Hindlimb muscle (tissue), 1 donor: ENCODE measurements around the gene EPHX1. TPM values are rescaled to one million over a fixed set of nuclear protein-coding genes. Genes with fewer than 3 reads are reported as not detected.
"Not testable (repeated sequence)": the region's sequence is repeated elsewhere in the genome, so short reads cannot be mapped to it uniquely, and the experiment has no call there.

ENCODE experiments used
- DNase-seq: peaks from one replicate; pipeline ENCODE4 v3.0.0-alpha.2; 2013
- polyA plus RNA-seq: library from polyadenylated mRNA; unstranded; fragments of 120-200 nt; gene quantifications from one replicate; pipeline ENCODE4 v1.2.1, GENCODE V29; 2013; ENCODE audit not compliant: insufficient read length

Gene EPHX1
- polyA plus RNA-seq, 1 donor = 37.4 TPM

DNA sequence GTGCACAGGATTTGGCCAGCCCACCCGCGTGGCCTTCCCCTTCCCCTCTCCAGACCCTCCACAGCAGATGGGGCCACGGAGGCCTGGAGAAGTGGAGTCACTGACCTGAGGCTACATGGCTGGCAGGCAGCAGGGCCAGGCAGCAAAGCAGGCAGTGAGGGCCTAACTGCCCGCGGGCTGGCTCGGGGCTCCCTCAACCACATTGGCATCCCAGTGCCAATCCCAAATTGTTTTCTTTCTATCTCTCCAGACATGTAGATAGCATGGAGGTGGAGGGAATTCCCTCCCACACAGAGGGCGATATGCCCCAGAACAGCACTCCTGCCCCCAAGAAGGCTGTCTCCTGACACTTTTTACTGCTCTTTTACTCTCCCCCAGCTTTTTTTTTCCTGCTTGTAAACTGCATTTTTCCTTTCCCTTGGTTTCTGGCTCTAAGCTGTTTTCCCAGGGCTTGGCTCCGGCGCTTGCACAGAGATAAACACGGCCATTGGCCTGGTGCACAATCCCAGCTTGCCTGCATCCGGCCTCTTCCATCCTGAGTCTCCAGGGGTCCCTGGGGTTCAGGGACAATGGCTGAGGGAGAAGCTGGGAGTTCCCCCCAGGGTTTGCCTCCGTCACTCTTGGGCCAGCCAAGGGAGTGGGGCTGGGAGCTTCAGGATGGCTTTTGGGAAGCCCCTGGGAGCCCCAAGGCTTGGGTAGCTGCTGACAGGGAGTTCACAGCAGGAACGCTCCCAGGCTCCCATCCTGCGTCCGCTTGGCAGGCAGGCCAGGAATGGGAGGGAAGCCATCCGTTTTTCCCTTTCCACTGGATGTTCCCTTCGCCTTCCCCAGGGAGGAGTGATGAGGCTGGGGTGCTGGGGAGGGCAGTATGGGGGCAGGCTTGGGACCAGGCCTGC is 7.0 kb downstream of the EPHX1 start:
- peak; percentile 68 for DNase-seq

DNA sequence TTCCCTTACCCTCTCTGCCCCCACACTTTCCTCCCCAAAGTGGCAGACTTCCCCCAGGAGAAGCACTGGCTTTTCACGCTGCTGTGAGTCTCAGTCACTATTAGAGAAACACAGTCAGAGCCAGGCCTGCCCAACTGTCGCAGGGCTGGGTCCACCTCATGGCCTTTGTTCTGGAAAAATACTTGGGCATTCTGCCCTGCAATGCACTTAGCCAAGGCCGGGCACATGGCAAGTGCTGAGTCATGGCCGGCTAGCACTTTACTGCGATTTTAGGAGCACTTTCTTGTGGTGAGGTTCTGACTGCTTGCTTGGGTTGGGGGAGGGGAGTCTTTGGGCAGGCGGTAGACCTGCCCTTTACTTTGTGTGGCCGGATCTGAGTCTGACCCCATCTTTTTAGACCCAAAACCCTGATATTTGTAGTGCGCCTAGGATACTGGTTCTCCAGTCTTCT is 7.7 kb downstream of the EPHX1 start:
- DNase-seq = no peak

DNA sequence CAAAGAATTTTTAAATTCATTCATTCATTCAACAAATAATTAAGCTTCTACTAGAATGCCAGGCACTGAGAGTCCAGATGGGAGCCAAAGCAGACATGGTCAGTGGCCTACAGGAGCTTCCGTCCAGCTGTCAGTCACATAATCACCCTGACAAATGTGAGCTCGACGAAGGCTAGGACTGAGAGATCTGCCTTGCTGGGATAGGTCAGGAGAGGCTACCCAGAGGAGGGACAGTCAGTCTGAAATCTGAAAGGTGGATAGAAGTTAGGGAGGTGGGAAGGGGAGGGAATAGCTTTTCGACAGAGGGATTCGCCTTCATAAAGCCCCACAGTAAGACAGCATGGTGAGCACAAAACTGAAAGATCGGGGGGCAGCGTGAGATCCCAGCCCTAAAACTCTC is 8.3 kb downstream of the EPHX1 start:
- DNase-seq = no peak

DNA sequence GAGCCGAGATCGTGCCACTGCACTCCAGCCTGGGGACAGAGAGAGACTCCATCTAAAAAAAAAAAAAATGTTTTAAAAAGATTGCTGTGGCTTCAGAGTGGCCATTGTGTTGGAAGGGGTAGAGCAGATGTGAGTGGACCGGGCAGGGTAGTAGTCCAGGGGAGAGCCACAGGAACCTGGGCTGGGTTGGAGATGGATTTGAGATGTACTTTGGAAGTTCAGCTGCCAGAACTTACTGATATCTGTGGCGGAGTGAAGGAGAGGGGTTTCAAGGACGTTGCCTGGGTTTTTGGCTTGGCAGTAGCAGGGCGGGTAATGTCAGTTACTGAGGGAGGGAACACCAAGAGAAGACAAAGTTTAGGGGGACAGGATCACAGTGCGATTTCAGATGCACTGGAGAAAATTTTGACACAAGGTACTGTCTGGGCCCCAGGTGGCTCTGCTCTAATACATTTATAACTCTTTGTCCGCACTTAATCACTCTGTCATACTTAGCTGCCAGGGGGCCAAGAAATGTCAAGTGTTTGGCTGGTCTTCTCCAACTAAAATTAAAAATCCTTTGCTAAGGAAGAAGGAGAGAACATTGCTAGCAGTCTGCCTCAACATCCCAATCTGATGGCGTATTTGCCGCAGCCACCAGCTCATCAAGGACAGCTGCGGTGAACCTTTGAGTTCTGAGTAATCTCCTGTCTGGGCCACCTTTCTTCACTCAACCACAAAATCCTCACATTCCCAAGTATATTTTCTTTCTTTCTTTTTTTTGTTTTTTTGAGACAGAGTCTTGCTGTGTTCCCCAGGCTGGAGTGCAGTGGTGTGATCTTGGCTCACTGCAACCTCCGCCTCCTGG is 9.6 kb downstream of the EPHX1 start:
- DNase-seq = no peak

DNA sequence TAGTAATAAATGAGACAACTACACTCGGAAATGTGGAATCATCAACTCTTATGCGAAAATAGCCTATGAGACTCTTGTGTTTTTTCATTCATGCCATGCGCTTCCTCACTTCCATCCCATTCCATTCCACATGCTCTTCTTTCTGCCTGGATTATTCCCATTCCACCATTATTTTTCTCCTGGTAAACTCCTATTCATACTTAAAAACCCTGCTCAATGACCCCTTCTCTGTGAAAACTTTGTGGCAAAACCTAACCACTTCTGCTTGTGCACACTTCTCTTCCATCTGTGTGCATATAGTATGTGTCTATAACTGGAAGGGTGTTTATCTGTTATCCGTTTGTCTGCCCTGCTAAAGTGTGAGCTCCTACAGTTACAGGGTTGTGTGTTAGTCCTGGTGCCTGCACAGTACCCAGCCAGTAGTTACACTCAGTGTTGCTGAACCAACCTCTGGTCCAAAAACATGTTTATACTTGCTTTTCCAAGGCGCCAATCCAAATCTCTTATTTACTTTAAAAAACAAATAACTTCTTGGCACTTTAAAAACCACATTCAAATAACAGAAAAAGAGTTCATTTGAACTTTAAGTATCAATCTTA is 10.7 kb downstream of the EPHX1 start:
- DNase-seq = no peak

DNA sequence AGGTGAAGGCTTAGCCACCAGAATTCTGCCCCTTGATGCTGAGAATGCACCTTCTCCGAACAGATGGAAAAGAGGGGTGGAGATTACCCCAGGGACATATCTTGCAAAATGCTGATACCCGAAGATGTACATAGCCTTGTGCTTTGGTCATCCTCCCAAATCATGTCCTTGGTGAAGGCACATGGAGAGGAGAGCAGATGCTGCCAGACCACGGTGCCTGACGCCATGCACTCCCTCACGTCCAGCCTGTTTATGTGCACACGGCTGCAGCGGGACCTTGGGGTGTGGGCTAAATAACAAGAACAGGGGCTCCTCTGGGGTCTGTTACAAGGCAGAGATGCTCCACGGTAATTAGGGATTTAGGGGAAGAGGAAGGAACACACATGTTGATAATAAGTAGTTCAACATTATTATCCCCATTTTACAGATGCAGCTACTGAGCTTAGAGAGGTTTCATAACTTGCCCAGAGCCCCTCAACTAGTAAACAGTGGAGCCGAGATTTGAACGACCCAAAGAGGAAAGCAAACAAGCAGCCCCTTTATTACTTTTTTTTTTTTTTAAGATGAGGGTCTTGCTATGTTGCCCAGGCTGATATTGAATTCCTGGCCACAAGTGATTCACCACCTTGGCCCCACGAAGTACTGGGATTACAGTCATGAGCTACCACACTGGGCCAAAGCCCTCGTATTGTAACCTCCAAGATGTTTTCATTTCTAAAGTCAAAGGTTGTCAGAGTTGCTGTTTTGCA is 12.9 kb downstream of the EPHX1 start:
- DNase-seq = no peak

DNA sequence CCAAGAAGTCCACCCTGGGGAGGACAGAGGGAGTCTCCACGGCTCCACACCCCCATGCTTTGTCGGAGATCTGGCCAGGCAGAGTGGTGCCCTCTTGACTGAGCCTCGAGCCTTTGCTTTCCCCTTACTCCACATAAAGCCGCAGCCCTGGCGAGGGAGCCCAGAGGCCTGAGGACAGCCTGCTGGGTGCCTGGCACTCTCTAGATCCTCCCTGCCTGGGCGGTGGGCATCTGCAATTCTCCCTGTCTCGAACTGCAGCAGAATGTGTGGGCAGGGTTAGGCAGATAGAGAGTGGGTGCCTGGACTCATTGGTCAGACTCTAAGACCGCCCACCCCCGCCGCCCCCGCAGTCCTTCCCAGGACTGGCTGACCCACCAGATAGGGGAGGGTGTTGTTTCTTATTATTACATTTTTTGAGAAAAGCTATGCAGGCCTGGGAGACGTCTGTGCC is 13.9 kb downstream of the EPHX1 start:
- no peak for DNase-seq

DNA sequence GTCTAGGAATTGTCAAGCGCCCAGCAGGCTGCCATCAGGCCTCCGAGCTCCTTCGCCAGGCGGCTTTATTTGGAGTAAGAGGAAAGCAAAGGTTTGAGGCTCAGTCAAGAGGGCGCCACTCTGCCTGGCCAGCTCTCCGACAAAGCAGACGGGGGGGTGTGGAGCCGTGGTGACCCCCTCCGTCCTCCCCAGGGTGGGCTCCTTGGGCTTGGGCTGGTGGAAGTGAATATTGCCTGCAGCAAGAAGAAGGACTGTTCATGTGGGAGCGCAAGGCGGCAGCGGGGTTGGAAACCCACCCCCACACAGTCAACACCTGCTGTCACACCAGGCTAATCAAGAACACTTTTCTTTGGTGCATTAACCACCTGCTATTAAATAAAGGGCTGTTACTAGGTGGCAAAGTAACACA is 14.6 kb downstream of the EPHX1 start:
- DNase-seq = no peak

DNA sequence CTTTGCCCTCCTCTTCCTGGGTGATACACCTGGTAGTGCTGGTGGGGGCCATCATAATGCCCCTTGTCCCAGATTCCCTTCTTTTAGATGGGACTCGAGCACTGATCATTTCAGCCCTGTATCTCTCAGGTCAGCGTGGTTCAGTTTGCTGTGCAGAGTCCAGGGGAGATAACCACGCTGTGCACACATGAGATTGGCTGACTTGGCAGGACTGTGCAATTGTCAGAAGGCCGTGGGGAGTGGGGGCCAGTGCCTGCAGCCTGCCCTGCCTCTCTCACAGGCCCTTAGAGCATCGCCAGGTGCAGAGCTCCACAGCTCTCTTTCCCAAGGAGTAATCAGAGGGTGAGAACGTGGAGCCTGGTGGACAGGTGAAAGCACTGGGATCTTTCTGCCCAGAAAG is 15.2 kb downstream of the EPHX1 start:
- DNase-seq = no peak

DNA sequence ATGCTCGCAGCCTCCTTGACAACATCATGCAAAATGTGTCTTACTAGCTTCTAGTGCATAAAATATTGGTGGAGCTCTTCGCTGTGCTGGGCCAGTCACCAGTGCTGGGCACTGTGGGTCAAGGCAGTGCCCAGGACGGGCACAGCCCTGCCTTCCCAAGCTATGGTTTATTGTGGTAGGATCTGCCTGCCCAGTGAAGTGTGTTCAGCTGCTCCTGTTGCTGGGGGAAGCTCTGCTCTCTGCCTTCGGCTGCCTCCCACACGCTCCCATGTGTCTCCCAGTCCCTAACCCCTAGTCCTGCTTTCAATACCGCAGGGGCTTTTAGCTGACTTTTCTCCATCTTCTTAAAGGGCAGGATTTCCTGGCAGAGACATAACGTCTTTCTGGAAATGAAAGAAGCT is 15.7 kb downstream of the EPHX1 start:
- DNase-seq = no peak

DNA sequence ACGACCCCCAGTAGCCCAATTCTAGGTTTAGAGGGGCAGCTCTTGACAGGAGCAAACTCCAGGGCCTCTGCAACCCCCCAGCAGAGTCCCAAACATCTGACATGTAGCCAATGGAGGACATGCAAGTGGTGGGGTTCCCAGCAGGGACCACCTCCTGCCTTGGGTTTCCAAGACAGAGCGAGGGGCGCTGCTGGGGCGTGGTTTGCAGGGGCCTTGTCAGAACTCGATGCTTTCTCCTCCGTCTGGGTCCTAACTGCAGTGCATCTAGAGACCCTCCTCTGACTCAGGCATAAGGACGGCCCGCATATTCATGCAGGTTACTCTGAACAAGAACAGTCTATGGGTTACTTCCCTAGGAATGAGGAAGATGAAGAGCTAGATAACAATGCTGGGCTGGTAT is 17.2 kb downstream of the EPHX1 start:
- DNase-seq = no peak

DNA sequence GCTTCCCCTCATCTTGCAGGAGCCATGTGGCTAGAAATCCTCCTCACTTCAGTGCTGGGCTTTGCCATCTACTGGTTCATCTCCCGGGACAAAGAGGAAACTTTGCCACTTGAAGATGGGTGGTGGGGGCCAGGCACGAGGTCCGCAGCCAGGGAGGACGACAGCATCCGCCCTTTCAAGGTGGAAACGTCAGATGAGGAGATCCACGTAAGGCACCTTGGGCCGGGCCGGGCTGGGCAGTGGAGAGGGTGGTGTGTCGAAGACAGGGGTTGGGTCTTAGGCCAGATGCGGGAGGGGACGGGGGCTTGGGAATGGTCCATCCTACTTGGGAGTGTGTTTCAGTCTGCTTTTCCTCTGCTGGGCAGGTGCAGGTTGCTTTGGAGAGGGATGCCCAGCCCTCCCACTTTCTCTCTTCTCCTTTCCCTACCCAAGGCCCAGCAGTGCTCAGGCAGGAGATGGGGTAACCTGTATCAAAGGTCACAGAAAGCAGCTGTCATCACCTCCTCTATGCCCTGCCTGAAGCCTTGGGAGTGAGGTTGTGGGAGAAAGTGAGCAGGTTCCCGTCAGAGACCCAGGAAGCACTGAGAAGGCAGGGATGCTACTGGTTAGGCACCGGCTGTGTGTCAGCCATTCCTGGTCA is 18.9 kb downstream of the EPHX1 start:
- no peak for DNase-seq

DNA sequence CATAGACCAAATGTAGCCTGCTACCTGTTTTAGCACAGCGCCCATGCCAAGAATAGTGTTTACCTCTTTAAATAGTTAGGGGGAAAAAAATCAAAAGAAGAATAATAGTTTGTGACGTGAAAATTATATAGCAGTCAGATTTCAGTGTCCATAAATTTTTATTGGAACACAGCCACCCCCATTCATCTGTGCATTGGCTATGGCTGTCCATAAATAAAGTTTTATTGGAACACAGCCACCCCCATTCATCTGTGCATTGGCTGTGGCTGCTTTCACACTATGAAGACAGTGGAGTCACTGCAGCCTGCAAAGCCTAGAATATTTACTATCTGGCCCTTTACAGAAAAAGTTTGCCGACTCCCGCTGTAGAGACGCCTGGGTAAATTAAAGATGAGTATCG is 20.9 kb downstream of the EPHX1 start:
- DNase-seq = no peak

DNA sequence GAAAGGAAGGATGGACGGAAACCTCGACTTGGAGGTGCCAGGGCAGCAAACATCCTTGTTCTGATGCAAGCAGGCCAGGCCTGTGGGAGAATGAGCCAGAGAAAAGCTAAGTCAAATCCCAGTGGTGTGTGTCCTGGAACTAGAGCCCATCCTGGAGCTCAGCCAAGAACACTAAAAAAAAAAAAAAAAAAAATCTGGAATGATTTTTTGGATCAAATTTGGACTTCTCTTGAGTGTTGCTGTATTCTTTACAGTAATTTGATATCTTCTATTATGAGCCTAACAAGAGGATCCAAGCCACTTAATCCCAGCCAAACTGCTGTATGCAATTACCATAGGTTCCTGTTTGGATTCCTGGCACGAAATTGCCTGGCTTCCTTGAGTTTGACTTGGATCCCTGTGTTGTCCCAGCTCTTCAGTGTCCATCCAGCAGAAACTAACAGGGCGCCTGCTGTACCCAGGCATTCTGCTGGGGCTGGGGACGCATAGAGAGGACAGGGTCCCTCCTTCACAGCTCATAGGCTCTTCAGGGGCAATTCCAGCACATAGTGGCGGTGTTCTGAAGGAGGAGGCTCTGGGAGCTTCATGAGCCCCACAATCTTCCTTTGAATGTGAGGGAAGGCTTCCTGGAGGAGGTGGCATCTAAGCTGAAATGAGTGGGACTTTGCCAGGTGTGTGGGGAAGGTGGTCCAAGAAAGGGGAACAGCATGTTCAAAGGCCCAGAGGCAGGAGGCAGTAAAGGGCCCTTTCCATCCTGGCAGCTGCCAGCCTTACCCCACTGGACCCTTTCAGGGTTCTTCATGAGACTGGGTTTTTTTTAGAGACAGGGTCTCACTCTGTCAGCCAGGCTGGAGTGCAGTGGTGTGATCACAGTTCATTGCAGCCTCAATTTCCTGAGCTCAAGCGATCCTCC is 24.7 kb downstream of the EPHX1 start:
- peak; percentile 91 for DNase-seq

DNA sequence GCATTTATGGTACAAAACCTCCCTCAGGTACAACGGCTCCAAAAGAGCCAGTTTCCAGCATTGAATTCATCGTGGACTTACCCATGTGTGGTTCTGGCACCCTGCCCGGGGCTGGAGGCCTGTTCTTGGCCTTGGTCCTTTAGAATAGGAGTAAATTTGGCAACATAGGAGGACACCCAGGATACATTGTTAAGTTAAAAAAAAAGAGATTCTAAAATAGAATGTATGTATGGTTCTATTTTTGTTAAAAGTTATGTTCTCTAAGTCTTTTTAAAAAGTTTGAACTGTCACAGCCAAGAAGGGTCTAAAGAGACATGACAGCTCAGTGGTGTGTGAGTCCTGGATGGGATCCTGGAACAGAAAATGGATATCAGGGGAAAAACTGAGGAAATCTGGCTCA is 25.9 kb downstream of the EPHX1 start:
- DNase-seq = no peak

DNA sequence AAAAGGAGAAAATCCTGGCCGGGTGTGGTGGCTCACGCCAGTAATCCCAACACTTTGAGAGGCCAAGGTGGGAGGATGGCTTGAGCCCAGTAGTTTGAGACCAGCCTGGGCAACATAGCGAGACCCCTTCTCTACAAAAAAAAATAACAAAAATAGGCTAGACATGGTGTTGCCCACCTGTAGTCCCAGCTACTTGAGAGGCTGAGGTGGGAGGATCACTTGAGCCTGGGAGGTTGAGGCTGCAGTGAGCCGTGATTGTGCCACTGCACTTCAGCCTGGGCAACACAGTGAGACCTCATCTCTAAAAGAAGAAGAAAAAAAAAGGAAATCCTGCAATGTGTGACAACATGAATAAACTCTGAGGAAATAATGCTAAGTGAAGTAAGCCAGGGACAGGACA is 26.4 kb downstream of the EPHX1 start:
- not testable (repeated sequence) for DNase-seq

DNA sequence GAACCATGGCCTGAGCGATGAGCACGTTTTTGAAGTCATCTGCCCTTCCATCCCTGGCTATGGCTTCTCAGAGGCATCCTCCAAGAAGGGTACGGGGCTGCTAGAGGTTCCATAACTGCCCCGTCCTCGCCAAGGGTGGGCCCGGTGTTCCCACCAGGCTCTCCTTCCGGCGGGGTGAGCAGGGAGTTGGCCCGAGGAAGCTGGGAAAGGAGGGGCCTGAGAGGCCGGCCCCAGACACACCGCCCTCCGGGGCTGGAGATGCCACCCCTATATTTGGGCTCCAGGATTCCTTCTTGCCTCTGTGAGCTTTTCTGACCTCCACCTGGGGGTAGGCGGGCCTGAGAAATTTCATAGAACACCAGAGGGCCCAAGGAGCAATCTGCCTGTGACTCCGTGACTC is 28.9 kb downstream of the EPHX1 start:
- no peak for DNase-seq

DNA sequence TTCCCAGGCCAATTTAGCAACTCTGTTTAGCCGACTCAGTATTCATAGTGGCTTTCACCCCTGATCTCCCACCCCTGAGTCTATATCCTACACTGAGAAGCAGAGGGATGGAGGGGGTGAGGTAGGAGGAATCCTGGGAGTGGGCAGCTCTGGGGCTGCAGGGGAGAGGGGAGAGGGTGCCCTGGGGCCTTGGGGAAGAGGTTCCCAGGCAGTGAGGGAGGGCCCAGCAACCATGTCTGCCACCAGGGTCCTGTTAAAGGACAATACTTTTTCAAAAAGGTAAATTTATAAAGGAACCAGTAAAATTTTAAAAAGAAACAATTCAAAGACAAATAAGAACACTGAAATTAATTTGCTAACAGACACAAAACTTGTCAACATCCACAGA is 30.3 kb downstream of the EPHX1 start:
- no peak for DNase-seq

DNA sequence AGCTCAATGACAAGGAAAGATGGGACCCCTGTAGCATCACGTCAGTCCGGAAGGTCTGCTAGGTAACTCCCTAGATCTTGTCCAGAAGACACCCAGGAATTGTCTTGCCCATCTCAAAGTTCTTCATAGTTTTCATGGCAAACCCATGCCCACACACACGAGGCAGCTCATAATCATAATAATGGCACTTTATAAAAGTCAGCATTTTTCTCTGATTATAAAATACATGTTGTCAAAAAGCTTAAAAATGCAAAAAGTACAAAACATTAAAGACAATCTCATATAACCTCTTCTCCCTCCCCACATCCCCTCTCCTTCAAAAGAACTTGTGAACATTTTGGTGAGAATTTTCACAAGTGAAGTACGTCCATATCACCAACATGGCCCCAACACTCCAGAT is 30.8 kb downstream of the EPHX1 start:
- no peak for DNase-seq

DNA sequence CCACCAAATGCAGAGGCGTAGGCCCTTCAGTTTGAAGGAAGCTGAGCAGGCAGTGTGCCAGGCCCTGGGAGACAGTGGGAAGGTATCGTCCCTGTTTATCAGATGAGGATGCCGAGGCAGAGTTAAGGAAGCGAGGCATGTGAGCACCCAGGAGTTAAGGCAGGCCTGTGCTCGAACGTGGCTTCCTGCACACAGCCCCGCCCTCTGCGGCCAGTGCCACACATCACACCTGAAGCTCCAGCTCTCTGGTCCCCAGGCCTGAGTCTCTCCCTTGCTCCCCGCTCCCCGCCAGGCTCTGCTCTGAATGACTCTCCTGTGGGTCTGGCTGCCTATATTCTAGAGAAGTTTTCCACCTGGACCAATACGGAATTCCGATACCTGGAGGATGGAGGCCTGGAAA is 32.1 kb downstream of the EPHX1 start:
- no peak for DNase-seq
